Stimulated activated CD8-positive, alpha-beta memory T cell treated with anti-CD3 and anti-CD28 coated beads, Interleukin-4, amount 100 ng/mL, for 1 hour (primary cell): Measurements from ENCODE around the gene ARHGEF7.

Experiments used
- DNase-seq, 2 donors: peaks; one replicate each; pipeline ENCODE4 v3.0.0-alpha.2; 2020; ENCODE audit warnings: low read depth in 2 of 2, low spot score in 1 of 2

ARHGEF7 gene

DNA sequence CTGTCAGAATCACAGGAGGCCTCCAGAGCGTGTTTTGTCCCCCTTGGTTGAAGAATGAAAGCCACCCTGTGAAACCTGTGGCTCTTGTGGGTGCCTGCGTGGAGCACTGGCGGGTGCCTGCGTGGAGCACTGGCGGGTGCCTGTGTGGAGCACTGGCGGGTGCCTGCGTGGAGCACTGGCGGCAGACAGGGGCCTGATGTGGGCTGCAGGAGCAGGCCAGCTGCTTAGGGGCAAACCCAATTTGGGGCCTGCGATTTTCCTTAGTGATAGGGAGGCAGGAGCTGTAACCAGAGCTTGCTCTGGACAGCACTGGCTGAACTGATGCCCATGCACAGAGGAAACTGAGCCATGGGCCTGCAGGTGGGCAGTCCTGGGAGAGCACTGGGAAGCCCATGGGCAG lies 24.3 kb downstream of the ARHGEF7 start:
- DNase-seq, result no peak

DNA sequence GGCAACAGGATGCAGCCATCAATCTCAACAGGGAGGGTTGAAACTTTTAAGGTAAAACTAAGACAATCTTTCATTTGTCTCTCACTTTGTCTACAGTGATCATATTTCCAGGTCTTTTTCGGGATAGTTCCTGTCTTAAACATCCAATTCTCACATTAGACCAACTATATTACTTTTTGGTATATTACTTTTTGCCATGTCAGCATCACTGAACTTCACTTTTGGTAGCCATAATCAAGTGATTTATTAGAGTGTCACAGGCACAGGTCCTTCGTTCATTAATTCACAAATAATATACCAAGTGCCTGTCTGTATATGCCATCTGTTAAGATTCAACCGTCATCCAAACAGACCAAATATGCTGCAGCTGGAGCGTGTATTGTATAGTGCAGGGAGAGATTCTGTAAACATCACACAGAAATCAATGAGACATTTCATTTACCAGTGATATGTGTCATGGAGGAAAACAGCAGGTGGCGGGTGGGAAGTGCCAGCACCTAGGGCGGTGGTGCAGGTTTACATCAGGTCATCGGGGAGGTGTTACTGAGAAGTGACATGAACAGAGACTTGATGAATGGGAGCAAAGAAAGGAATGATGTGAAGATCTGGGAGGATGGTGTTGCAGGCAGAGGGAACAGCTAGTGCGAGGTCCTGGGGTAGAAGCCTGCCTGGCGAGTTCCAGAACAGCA lies 24.9 kb downstream of the ARHGEF7 start:
- DNase-seq, result no peak

DNA sequence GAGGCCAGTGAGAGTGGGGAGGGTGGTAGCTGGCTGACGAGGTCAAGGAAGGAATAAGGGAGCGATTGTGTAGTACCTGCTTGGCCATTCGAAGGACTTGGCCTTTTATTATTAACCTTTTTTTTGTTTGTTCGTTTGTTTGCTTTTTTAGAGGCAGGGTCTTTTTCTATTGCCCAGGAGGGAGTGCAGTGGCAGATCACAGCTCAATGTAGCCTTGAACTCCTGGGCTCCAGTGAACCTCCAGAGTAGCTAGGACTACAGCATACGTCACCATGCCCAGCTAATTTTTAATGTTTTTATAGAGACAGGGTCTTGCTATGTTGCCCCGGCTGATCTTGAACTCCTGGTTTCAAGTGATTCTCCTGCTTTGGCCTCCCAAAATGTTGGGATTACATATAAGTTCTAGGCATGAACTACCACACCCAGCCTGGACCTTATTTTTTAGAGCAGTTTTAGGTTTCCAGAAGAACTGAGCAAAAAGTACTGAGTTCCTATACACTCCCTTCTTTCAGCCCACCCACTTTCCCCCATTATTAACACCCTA lies 25.5 kb downstream of the ARHGEF7 start:
- DNase-seq, result no peak

DNA sequence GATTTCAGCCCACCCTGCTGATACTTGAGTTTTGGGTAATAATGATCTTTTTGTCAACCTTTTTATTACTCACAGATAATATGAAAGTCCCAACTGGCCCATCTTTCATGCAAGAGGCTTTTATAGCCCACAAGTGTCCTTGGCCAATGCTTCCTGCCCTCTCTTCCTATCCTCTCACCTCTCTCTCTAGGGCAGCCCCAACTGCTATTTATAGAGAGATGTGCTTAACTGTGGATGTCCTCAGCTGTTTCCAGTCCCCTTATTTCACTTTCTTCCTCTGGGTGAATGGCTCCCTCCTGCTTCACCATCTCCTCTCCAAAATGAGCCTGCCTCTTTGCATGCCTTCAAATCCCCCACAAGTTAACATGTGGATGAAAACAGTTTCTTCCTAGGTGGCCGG lies 27.4 kb downstream of the ARHGEF7 start:
- DNase-seq, result no peak

DNA sequence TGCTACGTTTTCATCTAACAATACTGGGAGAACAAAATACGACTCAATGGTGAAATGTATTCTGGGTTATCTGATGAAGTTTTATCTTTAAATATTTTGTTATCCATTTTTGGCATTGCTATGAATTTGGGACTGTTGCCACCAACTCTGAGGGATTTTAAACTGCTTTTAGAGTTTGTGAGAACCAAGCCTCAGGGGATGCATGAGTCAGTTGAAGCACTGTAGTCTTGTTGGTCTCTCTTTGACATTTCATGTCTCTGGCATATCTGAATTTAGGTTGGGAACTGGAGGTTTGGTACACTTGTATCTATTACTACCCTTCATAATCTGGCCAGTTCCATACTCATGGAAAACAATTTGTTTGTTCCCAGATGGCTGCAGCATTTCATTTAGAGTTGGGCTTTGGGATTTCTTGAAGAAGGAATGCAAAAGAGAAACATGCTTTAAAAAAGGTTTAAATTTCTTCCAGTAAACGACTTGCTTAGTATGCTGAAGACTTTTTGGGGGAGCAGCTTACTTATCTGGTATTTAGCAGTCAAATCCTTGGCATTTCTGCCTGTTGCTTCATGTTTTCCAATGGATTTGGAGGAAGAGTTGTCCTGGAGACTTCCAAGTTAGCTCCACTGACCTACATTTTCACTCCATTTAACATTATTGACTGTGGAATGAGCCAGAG lies 28.9 kb downstream of the ARHGEF7 start:
- DNase-seq, result no peak

DNA sequence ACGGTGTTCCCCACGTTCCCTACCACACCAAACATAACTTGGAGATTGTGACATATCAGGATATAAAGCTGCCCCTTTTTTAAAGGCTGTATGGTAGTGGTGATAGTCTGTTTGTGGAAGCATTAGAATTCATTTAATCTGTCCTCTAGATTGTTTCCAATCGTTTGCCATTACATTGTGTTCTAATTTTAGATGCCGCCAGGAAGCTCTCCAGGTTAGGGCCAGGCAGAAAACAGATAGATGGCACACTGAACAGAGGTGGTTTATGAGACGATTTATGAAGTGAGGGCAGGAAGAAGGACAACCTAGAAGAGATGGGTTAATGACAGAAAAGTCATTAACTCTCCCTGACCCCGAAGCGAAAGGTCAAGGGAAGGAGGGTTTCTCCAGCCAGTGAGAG lies 30.0 kb downstream of the ARHGEF7 start:
- no peak for DNase-seq

DNA sequence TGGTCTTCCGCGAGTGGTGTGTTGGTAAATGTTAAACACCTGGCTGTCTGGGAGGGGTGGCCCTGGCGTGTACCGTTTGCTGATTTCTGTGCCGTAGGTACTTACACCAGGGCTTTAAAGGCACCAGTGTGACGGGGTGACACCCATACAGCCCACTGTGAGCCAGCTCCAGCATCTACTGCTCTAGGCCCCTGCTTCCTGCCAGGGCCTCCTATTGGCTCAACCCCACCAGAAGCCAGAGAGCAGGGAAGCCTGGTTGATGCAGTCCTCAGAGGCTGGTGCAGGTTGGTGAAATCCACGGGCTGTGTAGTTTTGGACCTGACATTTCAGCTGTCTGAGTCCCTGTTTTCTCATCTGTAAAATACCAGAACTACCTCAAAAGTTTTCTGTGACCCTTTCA lies 30.4 kb downstream of the ARHGEF7 start:
- no peak for DNase-seq

DNA sequence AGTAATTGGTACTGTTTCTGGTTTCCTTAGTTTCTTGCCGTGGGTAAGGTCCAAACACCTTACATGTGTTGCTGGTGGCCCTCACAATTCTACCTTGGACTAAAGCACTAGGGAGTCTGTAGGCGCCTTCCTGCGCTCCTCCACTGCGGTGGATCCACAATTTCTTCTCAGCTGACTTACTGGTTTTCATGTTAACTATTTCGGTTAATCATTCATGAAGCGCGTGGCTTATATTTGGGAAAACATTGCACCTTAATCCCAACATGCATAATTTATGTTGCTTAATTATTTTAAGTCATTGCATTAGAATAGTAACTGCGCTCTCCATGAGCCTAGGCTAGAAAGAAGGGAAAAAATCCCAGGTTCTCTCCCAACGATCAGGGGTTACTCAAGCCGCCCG lies 37.7 kb downstream of the ARHGEF7 start:
- no peak for DNase-seq

DNA sequence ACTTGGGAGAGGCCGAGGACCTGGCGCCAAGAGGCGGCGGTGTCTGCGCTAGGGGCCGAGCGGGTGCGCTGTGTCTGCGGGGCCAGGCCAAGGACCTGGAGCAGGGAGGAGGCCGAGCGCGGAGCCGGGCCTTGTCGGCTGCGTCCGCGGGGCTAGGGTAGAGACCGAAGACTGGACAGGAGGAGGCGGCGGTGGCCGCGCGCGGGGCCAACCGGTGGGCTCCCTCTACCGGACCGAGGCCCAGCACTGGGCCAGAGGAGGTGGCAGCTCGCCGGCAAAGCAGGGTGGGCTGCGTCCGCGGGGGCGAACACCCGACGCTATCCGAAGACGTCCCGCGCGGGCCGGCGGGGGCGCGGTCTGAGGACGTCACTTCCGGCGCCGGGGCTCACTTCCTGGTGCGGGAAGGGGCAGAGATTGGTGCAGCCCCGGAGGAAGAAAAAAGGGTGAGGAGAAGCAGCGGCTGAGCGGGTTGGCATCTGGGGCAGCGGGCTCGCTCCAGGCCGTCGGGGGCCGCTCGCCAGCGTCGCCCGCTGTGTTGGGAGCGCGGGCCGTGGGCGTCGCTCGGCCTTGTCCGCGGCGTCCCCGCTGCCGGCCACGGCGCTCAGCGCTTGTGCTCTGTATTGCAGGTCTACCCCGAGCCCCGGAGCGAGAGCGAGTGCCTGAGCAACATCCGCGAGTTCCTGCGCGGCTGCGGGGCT lies 38.3 kb downstream of the ARHGEF7 start:
- peak; percentile 87 to 88 for DNase-seq

DNA sequence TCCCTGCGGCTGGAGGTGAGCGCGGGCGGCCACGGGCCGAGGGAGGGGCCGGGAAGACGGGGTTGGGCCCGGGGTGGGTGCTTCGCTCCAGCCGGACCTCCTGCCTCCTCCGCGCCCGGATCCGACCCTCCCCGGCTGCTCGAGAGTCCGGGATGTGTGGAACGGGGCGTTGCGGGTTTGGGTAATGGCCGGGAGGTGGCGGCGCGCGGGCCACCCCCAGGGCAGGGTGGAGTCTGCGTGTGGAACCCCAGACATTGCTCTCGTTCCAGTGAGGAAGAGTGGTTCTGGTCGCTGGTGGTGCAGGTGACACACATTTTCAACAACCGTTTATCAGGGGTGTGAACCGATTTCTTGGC lies 38.8 kb downstream of the ARHGEF7 start:
- DNase-seq, result no peak

DNA sequence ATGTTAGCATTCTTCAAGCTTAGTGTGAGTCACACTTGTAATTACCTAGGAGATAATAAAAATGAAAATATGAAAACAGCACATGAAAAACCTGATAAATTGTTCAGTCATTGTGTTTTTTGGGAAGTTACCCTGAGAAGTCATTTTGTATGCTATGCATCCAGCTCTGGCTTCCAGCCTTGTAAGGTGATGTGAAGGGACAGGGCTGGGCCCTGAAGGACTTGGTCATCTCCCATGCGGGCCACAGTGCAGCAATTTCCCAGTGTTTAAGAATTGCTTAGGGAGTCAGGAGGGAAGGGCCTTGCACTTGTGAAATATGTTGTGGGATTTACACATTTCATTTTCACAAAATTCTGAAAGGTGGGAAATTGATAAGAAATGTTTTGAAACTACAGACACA lies 41.3 kb downstream of the ARHGEF7 start:
- no peak for DNase-seq

DNA sequence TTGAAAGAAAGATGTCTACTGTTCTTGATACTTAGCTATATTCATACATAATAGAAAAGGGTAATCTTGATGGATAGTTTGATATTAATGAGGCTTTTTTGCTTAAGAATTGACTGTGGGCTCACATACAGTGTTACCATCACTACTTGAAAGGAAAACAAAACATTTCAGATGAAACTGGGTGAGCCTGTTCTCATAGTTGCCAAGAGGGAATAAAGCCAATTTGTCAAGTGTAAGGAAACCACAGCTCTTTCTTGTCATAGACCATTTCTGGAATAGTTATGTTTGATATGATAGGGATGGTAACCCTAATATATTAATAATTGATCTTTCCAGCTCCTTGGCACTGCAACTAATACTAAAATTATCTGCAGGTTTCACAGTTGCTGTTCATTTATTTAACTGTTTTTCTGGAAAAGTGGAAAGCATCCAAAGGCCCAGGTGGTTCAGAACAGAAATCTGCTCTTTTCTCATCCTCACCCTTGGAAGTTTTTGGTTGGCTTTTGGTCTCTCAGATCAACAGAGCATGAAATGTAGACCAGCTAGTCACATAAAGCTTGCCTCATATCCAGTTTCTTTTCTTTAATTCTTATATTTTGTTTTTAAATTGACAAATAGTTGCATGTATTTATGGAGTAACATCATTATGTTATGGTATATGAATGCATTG lies 43.2 kb downstream of the ARHGEF7 start:
- DNase-seq, result no peak

DNA sequence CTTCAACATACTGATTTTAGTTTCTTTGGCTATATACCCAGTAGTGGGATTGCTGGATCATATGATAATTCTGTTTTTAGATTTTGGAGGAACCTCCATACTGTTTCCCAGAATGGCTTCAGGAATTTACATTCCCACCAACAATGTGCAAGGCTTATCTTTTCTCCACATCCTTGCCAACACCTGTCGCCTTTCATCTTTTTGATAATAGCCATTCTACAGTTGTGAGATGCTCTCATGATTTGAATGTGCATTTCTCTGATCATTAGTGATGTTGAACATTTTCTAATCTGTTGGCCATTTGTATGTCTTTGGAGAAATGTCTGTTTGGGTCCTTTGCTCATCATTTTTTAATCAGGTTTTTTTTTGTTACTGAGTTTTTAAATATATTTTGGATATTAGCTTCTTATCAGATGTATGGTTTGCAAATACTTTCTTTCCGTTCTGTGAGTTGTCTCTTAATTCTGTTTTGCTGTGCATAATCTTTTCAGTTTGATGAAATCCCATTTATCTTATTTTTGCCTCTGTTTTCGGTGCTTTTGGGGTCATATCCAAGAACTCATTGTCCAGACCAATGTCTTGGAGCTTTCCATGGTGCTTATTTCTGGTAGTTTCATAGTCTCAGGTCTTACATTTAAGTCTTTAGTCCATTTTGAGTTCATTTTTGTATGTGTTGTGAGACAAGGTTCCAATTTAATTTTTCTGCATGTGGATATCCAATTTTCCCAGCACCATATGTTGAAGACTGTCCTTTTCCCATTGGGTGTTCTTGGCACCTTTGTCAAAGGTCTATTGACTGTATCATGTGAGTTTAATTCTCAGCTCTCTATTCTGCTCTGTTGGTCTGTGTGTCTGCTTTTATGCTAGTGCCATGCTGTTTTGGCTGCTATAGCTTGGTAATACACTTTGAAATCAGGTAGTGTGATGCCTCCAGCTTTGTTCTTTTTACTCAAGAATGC lies 44.5 kb downstream of the ARHGEF7 start:
- DNase-seq, result no peak

DNA sequence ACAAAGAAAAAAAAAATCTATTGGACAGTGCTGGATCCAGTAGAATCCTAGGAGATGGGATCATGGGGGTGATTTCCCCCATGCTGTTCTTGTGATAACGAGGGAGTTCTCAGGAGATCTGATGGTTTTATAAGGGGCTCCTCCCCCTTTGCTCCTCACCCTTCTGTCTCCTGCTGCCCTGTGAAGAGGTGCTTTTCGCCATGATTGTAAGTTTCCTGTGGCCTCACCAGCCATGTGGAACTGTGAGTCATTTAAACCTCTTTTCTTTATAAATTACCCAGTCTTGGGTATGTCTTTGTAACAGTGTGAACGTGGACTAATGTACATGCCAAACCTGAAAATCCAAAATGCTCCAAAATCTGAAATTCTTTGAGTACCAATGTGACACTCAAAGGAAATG lies 45.5 kb downstream of the ARHGEF7 start:
- no peak for DNase-seq

DNA sequence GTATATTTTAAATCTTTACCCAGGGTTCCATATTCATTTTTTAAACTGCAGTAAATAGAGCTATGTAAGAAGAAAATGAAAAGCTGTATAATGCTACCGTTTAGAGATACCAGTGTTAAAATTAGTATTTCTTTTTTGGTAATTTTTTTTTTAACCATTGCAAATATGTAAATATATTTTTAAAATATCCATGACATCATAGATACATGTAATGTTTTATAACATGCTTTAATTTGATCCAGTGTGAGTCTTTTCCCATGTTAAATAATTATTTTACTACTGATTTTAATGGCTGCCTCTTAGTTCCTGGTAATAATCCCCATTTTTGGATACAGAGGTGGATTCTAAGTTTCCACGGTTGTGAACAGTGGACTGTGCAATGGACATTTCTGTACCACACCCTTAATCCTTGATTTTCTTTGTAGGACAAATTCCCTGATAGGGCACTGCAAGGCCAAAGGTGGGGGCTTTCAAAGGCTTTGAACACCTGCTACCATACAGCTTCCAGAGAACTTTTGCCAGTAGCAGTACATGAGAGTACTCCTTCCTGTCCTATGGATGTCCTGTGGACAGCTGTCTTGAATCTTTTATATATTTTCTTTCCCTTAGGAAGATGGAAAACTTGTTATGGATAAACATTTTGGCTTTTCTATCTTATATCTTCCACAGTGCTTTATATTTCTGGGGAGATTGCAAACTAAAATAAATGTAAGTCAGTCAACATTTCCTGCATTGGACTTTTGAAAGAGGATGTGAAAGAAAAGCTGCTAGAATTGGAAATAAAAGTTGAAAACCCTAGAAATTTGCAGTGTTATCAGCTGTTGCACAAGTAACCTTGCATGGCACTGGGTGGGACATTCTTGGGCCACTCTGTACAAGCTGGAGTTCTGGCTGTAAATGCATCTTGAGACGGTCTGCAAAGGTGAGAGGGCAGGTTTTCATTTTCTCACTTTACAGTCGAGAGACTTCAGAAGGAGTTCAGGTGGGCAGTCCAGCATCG lies 46.8 kb downstream of the ARHGEF7 start:
- no peak for DNase-seq

DNA sequence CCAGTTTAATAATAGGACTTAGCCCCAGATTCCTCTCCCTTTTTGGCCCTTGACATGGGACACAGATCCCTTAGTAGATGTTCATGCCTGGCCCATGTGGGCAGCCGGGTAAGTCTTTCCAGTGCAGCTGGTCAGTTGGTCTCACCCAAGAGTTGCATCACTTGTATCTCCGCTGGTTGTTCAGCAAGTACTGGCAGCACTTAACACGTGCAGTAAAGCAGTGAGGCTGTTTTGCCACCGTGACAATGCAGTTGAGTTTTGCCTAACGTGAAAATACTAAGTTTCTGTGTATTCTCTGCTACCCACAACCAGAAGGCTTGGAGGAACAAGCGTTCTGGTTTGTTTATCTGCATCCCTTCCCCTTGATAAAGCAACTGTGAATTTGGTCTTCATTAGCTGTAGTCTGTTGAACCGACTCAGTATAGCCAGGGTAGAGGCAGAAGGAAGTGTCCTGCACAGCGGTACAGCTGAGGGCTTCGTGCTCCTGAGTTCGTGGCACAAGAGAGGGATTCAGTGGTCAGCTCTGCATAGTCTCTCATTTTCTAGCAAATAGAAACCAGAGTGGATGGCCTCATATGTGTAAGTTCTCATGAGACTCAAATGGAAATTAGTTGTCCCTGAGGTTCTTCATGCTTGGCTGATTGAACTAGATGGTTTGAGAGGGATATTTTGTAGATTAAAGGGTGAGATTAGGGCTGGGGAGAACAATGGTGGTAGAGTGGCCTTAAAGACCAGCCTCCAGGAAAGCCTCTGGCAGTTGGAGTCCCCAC lies 50.3 kb downstream of the ARHGEF7 start:
- no peak for DNase-seq

DNA sequence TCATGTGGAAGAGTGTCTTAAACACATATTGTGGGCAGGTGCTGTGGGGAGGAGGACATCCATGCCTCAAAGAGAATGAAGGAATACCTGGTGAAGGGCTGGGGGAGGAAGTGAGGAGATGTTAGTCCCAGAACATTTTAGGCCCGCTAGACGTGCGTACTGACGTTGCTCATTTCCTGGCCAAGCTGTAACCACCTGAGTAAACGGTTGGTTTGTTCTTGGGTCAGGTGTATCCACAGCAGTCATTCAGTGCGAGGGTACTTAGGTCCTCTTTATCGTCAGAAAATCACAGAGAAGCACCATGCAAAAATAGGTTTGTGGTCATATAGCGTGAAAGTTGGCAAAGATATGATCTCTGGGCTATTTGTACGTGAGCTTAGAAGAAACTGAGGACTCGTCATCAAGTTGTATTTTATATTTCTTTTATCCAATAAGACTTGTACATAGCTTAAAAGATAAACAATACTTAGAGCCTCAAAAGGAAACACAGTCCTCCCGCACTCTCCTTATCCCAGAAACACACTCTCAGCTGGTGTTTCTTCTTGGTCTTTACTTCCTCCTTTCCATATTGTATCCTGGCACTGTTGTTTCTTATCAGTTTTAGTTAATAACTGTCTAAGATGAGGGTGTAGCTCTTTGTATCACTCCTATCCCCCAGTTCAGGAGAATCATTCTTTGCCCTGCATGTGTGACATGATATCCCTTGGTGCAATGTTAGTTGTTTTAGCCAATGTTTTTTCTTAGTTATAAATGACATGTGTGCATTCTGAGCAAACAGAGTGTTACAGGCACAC lies 52.0 kb downstream of the ARHGEF7 start:
- DNase-seq, result no peak

DNA sequence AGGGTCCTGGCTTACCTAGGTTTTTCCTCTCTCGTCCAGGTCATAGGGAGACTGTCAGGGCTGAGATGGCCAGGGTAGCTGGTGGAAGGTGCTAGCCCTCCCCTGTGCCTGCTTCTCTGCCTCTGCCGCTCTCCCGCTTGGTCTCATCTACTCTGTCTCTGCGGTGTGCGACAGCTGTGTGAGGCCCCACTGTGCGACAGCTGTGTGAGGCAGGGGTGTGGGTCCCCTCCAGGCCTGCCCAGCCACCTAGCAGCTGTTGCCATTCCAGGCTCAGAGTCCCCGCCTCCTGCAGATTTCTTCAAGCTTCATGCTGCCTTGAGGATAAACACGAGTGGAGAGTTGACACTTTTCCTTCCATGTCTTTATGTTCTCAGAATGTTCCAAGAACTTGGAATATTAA lies 53.0 kb downstream of the ARHGEF7 start:
- no peak for DNase-seq
